ENCODE results near the gene PCSK4.
A peak's percentile ranks its signal among the peaks of the same experiment; 100 is the strongest.
"Not testable (repeated sequence)": the region's sequence is repeated elsewhere in the genome, so short reads cannot be mapped to it uniquely, and the experiment has no call there.

PCSK4 gene

GRCh38 chr19:1486720-1487575 lies 3.2 kb downstream of the PCSK4 start:
- DNase-seq = no peak

GRCh38 chr19:1483979-1484428 lies 6.1 kb downstream of the PCSK4 start:
- DNase-seq = no peak

GRCh38 chr19:1483131-1483978 lies 6.8 kb downstream of the PCSK4 start:
- DNase-seq = no peak

- no peak for DNase-seq
Measured at GRCh38 chr19:1482361-1483130, 7.6 kb downstream of the PCSK4 start.

GRCh38 chr19:1481893-1482360 lies 8.2 kb downstream of the PCSK4 start:
- no peak for DNase-seq

- DNase-seq = no peak
Measured at GRCh38 chr19:1481224-1481892, 8.8 kb downstream of the PCSK4 start.

GRCh38 chr19:1478934-1479707 lies 11.0 kb downstream of the PCSK4 start, which contains the start of gene C19orf25:
C19orf25 (minus strand) TSS chr19:1479215; CDS start chr19:1478903, 312 bp downstream.
- DNase-seq = peak; percentile 95 to 96

GRCh38 chr19:1477056-1477455 lies 13.1 kb downstream of the PCSK4 start:
- not testable (repeated sequence) for DNase-seq

GRCh38 chr19:1475751-1476437 lies 14.3 kb downstream of the PCSK4 start:
- no peak for DNase-seq

- no peak for DNase-seq
Measured at GRCh38 chr19:1474765-1475351, 15.3 kb downstream of the PCSK4 start.

- DNase-seq = no peak
Measured at GRCh38 chr19:1474011-1474764, 16.0 kb downstream of the PCSK4 start.

GRCh38 chr19:1473085-1473851 lies 16.9 kb downstream of the PCSK4 start:
- DNase-seq = no peak

- no peak for DNase-seq
Measured at GRCh38 chr19:1472231-1473084, 17.7 kb downstream of the PCSK4 start.

- no peak for DNase-seq
Measured at GRCh38 chr19:1471515-1472160, 18.5 kb downstream of the PCSK4 start.

GRCh38 chr19:1471010-1471514 lies 19.1 kb downstream of the PCSK4 start:
- DNase-seq = peak in 1 of 2 experiments; percentile 49

GRCh38 chr19:1470305-1471009 lies 19.7 kb downstream of the PCSK4 start:
- peak; percentile 77 to 83 for DNase-seq

- no peak for DNase-seq
Measured at GRCh38 chr19:1470055-1470304, 20.2 kb downstream of the PCSK4 start.

All from activated T-cell treated with anti-CD3 and anti-CD28 coated beads, Interleukin-2, amount 50 U/mL, for 48 hours (primary cell).